Measurements from ENCODE around the gene ADGRL3.

DNA sequence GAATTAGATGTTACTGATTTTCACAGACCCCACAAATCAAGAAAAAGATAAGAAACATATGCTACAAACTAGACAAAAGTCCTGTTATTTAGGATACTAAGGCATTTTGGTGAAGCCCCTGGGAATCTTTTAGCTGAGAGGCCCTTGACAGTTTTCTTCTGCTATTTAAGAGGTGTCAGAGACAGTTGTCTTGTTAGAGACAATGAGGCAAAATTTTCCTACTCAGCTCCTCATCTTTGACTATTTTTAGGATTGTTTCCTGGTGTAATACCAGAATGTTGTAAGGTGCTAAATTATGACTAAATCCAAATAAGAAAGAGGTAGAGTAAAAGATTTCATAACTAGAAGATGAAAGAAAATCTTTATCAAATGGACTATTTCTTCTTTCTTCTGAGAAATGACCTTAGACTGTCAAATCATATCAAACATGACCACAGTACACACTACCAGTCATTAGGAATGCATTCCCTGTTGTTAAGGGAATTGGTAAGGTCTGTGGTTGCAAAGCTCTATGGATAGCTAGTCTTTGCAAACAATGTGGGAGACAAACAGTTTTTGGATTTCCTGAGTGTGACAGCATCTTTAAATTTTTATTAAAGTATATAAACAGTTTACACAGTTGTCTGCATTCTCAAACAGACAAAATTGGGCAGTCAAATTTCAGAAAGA, 926.1 kb downstream of the ADGRL3 start:
- TF ChIP-seq, protein P1, sequence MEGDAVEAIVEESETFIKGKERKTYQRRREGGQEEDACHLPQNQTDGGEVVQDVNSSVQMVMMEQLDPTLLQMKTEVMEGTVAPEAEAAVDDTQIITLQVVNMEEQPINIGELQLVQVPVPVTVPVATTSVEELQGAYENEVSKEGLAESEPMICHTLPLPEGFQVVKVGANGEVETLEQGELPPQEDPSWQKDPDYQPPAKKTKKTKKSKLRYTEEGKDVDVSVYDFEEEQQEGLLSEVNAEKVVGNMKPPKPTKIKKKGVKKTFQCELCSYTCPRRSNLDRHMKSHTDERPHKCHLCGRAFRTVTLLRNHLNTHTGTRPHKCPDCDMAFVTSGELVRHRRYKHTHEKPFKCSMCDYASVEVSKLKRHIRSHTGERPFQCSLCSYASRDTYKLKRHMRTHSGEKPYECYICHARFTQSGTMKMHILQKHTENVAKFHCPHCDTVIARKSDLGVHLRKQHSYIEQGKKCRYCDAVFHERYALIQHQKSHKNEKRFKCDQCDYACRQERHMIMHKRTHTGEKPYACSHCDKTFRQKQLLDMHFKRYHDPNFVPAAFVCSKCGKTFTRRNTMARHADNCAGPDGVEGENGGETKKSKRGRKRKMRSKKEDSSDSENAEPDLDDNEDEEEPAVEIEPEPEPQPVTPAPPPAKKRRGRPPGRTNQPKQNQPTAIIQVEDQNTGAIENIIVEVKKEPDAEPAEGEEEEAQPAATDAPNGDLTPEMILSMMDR (IDR thresholded peaks at IDR 0.05) = no peak
- TF ChIP-seq POLR2A (IDR thresholded peaks at IDR 0.05) = no peak

Measured in adrenal gland (tissue), 5 donors.